Upper lobe of right lung (tissue), 1 donor: ENCODE measurements around the gene AGPAT3. TPM values are rescaled to one million over a fixed set of nuclear protein-coding genes. Genes with fewer than 3 reads are reported as not detected.

Experiments
- ATAC-seq: fragments of 200-7000 bp; cut with Tn5 transposase; one replicate; pipeline ENCODE4 v1.9.1; 2020; ENCODE audit warnings: mild to moderate bottlenecking, moderate library complexity
- DNase-seq: peaks from one replicate; pipeline ENCODE4 v3.0.0-alpha.2; 2020
- H3K27ac ChIP-seq: fragments of 200-600 bp; one replicate; pipeline ENCODE4 v1.8.0; 2022
- H3K27me3 ChIP-seq: fragments of 200-600 bp; one replicate; pipeline ENCODE4 v1.8.0; 2022; ENCODE audit warnings: mild to moderate bottlenecking
- H3K36me3 ChIP-seq: fragments of 200-600 bp; one replicate; pipeline ENCODE4 v1.8.0; 2022
- H3K4me1 ChIP-seq: fragments of 200-600 bp; one replicate; pipeline ENCODE4 v1.8.0; 2022
- H3K4me3 ChIP-seq: fragments of 200-600 bp; one replicate; pipeline ENCODE4 v1.8.0; 2022; ENCODE audit warnings: mild to moderate bottlenecking
- H3K9me3 ChIP-seq: fragments of 200-600 bp; one replicate; pipeline ENCODE4 v1.8.0; 2022
- CTCF ChIP-seq: fragments of 200-600 bp; IDR thresholded peaks from one replicate; pipeline ENCODE4 v1.8.0; 2022; ENCODE audit warnings: antibody characterized with exemption
- intact Hi-C: fragments of 100-400 bp; cut with DNase I; formaldehyde crosslinking; loops from one replicate; pipeline ENCODE4 v1.11.0; 2022
- total RNA-seq: library from RNA; stranded (reverse); fragmentation: NEBNext Ultra II Directional; extraction: Animal tissue kit (Norgen Biotek cat#: 25700); gene quantifications from one replicate; pipeline ENCODE4 v1.2.1, GENCODE V29; 2021
- donor health status: DM: no; HTN: yes; CAD: no; lungs with severe emphysema.

AGPAT3 gene
- total RNA-seq, 1 donor from 2014 or later, result 86.0 TPM

GRCh38 chr21:43981871-43982210 is 116.8 kb downstream of the AGPAT3 start:
- intact Hi-C loops, result no loop called here
- Histone ChIP-seq H3K27ac (no peak overlapping the region), H3K4me1 (no peaks in the 10 kb centered on the region), H3K36me3 (peaks cover 46% of the 10 kb centered on the region), H3K9me3 (no peaks in the 10 kb centered on the region), H3K27me3 (no peaks in the 10 kb centered on the region), H3K4me3 (no peak overlapping the region)
- no peak for TF ChIP-seq CTCF
- ATAC-seq (no peak), DNase-seq (no peak)

- DNase-seq, result no peak
- no peaks in the 10 kb centered on the region for H3K9me3 ChIP-seq
- H3K27me3 ChIP-seq, result no peaks in the 10 kb centered on the region
- H3K4me1 ChIP-seq, result no peaks in the 10 kb centered on the region
- TF ChIP-seq CTCF, result no peak
- no peak overlapping the region for H3K4me3 ChIP-seq
- intact Hi-C loops, result no loop called here
- no peak for ATAC-seq
- peaks cover 39% of the 10 kb centered on the region for H3K36me3 ChIP-seq
- H3K27ac ChIP-seq, result no peak overlapping the region
Measured at GRCh38 chr21:43982489-43983078, 117.6 kb downstream of the AGPAT3 start.

GRCh38 chr21:43983390-43983789 is 118.4 kb downstream of the AGPAT3 start:
- no peaks in the 10 kb centered on the region for H3K27me3 ChIP-seq
- intact Hi-C loops, result no loop called here
- DNase-seq (no peak), ATAC-seq (no peak)
- TF ChIP-seq CTCF, result no peak
- no peak overlapping the region for H3K4me3 ChIP-seq
- no peak overlapping the region for H3K27ac ChIP-seq
- H3K9me3 ChIP-seq, result no peaks in the 10 kb centered on the region
- H3K4me1 ChIP-seq, result no peaks in the 10 kb centered on the region
- peaks cover 31% of the 10 kb centered on the region for H3K36me3 ChIP-seq

- no peak overlapping the region for H3K4me3 ChIP-seq
- H3K27me3 ChIP-seq, result no peaks in the 10 kb centered on the region
- H3K9me3 ChIP-seq, result no peaks in the 10 kb centered on the region
- no peak overlapping the region for H3K27ac ChIP-seq
- ATAC-seq (no peak), DNase-seq (no peak)
- intact Hi-C loops, result no loop called here
- peaks cover 25% of the 10 kb centered on the region for H3K36me3 ChIP-seq
- TF ChIP-seq CTCF, result no peak
- H3K4me1 ChIP-seq, result no peaks in the 10 kb centered on the region
Measured at GRCh38 chr21:43983860-43984420, 118.9 kb downstream of the AGPAT3 start.

GRCh38 chr21:43984905-43985689 is 120.1 kb downstream of the AGPAT3 start:
- H3K4me1 ChIP-seq, result no peaks in the 10 kb centered on the region
- H3K27ac ChIP-seq, result no peak overlapping the region
- H3K9me3 ChIP-seq, result no peaks in the 10 kb centered on the region
- no peak for ATAC-seq
- peaks cover 23% of the 10 kb centered on the region for H3K36me3 ChIP-seq
- DNase-seq, result no peak
- no peaks in the 10 kb centered on the region for H3K27me3 ChIP-seq
- H3K4me3 ChIP-seq, result no peak overlapping the region
- intact Hi-C loops, result no loop called here
- no peak for TF ChIP-seq CTCF
